ENCODE measurements around the gene DCHS1. TPM values are rescaled to one million over a fixed set of nuclear protein-coding genes. Genes with fewer than 3 reads are reported as not detected.
A peak's percentile ranks its signal among the peaks of the same experiment; 100 is the strongest.

Gene DCHS1
- total and polyA plus RNA-seq, 9 of the 15 experiments (the other 6 are each of a cell fraction or from before 2014, with no cell fraction given) = 0.04 to 0.49 (median 0.14) TPM; not detected in 2

DNA sequence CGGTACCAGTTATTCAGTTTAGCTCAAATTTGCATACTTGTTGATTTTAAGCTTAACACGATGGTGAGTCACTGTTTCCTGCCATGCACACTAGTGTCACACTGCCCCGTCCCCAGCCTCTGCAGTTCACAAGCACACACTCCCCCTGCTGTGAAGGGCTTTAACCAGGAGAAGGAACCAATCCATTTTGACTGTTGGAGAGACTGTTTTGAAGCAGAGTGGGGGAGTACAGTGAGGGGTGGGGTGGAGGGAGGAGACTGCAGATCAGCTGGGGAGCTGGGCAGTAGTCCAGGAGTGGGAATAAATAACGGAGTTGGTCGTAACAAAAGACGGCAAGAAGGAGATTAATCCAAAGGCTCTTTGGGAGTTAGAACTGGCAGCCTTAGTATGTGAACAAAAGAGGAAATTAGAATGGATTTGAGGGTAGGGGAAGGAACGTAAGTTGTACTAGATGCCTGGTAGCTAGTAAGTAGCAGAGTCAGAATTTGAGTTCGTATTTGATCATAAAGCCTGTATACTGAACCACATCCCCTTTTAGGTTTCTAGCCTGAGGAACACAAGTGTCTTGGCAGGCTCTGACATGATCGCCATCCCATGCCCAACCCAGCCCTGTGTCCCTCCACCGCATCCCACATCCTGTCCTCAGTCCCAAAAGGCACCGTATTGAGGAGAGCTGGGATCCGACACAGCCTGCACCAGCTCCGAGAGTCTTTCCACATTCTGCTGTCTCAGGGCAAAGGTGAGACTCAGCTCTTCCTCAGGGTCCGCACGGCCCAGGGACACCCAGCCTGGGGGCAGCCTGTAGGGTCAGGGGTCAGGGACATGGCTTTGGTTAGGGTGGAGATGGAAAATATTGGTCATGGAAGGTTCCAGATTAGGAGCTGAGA, 37.2 kb downstream of the DCHS1 start (continued):
- TF ChIP-seq ZNF584 (CRISPR knock-in tag; IDR thresholded peaks at IDR 0.05; ENCODE audit: low read depth) = no peak
- TF ChIP-seq BACH1 (tag; IDR thresholded peaks at IDR 0.05) = peak; percentile 38; the same call in 1 of the 2 replicates
- TF ChIP-seq RBBP5 (IDR thresholded peaks at IDR 0.05; ENCODE audit: borderline replicate concordance, insufficient read depth, low read length, poor library complexity, severe bottlenecking) = peak; percentile 5
- TF ChIP-seq MYBL2 (IDR thresholded peaks at IDR 0.05; ENCODE audit: low read depth) = no peak
- TF ChIP-seq MYBL2 (CRISPR knock-in tag; IDR thresholded peaks at IDR 0.05; ENCODE audit: borderline replicate concordance) = no peak
- TF ChIP-seq SMARCE1 (IDR thresholded peaks at IDR 0.05) = peak; percentile 70; the same call in 1 of the 2 replicates
- TF ChIP-seq ZNF696 (CRISPR knock-in tag; conservative IDR thresholded peaks at IDR 0.05) = no peak
- TF ChIP-seq FOSL1 (tag; conservative IDR thresholded peaks at IDR 0.05) = peak; percentile 93
- peak; percentile 44; the same call in 1 of the 2 replicates for TF ChIP-seq BHLHE40 (IDR thresholded peaks at IDR 0.05; ENCODE audit: low read length)
- no peak for TF ChIP-seq TFAM (CRISPR knock-in tag; conservative IDR thresholded peaks at IDR 0.05)
- TF ChIP-seq, protein P1, sequence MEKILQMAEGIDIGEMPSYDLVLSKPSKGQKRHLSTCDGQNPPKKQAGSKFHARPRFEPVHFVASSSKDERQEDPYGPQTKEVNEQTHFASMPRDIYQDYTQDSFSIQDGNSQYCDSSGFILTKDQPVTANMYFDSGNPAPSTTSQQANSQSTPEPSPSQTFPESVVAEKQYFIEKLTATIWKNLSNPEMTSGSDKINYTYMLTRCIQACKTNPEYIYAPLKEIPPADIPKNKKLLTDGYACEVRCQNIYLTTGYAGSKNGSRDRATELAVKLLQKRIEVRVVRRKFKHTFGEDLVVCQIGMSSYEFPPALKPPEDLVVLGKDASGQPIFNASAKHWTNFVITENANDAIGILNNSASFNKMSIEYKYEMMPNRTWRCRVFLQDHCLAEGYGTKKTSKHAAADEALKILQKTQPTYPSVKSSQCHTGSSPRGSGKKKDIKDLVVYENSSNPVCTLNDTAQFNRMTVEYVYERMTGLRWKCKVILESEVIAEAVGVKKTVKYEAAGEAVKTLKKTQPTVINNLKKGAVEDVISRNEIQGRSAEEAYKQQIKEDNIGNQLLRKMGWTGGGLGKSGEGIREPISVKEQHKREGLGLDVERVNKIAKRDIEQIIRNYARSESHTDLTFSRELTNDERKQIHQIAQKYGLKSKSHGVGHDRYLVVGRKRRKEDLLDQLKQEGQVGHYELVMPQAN (IDR thresholded peaks at IDR 0.05; ENCODE audit: borderline replicate concordance) = peak; percentile 23; the same call in 1 of the 2 replicates
- no peak for TF ChIP-seq SRSF7 (optimal IDR thresholded peaks at IDR 0.05; ENCODE audit: low read depth, low read length)
- no peak for TF ChIP-seq TGIF2 (CRISPR knock-in tag; IDR thresholded peaks at IDR 0.05)
- peak; percentile 57 to 58 for TF ChIP-seq RAD21 (CRISPR knock-in tag; conservative IDR thresholded peaks at IDR 0.05 in 1 of 2, IDR thresholded peaks at IDR 0.05 in 1 of 2)
- peak; percentile 46 for TF ChIP-seq ATF7 (IDR thresholded peaks at IDR 0.05)
- TF ChIP-seq MCM2 (IDR thresholded peaks at IDR 0.05; ENCODE audit: low read depth) = no peak
- TF ChIP-seq, protein P2, sequence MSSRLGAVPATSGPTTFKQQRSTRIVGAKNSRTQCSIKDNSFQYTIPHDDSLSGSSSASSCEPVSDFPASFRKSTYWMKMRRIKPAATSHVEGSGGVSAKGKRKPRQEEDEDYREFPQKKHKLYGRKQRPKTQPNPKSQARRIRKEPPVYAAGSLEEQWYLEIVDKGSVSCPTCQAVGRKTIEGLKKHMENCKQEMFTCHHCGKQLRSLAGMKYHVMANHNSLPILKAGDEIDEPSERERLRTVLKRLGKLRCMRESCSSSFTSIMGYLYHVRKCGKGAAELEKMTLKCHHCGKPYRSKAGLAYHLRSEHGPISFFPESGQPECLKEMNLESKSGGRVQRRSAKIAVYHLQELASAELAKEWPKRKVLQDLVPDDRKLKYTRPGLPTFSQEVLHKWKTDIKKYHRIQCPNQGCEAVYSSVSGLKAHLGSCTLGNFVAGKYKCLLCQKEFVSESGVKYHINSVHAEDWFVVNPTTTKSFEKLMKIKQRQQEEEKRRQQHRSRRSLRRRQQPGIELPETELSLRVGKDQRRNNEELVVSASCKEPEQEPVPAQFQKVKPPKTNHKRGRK (tag; IDR thresholded peaks at IDR 0.05) = no peak
- TF ChIP-seq, protein P3, sequence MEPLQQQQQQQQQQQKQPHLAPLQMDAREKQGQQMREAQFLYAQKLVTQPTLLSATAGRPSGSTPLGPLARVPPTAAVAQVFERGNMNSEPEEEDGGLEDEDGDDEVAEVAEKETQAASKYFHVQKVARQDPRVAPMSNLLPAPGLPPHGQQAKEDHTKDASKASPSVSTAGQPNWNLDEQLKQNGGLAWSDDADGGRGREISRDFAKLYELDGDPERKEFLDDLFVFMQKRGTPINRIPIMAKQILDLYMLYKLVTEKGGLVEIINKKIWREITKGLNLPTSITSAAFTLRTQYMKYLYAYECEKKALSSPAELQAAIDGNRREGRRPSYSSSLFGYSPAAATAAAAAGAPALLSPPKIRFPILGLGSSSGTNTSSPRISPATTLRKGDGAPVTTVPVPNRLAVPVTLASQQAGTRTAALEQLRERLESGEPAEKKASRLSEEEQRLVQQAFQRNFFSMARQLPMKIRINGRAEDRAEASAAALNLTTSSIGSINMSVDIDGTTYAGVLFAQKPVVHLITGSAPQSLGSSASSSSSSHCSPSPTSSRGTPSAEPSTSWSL (CRISPR knock-in tag; IDR thresholded peaks at IDR 0.05; ENCODE audit: borderline replicate concordance) = no peak
- no peak for TF ChIP-seq CC2D1A (IDR thresholded peaks at IDR 0.05)
- peak; percentile 28; the same call in 1 of the 2 replicates for TF ChIP-seq EHMT2 (IDR thresholded peaks at IDR 0.05)
- TF ChIP-seq, protein P4, sequence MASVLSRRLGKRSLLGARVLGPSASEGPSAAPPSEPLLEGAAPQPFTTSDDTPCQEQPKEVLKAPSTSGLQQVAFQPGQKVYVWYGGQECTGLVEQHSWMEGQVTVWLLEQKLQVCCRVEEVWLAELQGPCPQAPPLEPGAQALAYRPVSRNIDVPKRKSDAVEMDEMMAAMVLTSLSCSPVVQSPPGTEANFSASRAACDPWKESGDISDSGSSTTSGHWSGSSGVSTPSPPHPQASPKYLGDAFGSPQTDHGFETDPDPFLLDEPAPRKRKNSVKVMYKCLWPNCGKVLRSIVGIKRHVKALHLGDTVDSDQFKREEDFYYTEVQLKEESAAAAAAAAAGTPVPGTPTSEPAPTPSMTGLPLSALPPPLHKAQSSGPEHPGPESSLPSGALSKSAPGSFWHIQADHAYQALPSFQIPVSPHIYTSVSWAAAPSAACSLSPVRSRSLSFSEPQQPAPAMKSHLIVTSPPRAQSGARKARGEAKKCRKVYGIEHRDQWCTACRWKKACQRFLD (CRISPR knock-in tag; IDR thresholded peaks at IDR 0.05) = no peak; the same call in 1 of the 2 replicates

All from K562 (cell line).